H1 (cell line): Measurements from ENCODE around the gene ADD2.

ENCODE experiments used
- CTCF ChIP-seq, 3 experiments: IDR thresholded peaks; 1 replicate in 2 of 3; 2 replicates in 1 of 3; pipeline versions ENCODE4 v1.5.1 to v1.6.1; 2011; ENCODE audit warnings: low read length in 3 of 3, mild to moderate bottlenecking in 3 of 3, inconsistent platforms in 2 of 3, low read depth in 1 of 3, moderate library complexity in 1 of 3; ENCODE audit not compliant: insufficient read depth in 1 of 3; ENCODE audit errors: control extremely low read depth in 1 of 3
- GTF2F1 ChIP-seq: IDR thresholded peaks from 2 replicates; pipeline ENCODE4 v1.6.1; 2012; ENCODE audit warnings: low read depth, low read length, improper control_type of control experiment, borderline replicate concordance
- RAD21 ChIP-seq, 2 experiments: IDR thresholded peaks in 1 of 2; conservative IDR thresholded peaks in 1 of 2; 2 replicates each; pipeline ENCODE4 v1.6.1; 2011; ENCODE audit warnings: low read depth in 2 of 2, low read length in 2 of 2, improper control_type of control experiment in 1 of 2, inconsistent platforms in 1 of 2, mild to moderate bottlenecking in 1 of 2, moderate library complexity in 1 of 2
- TAF1 ChIP-seq: IDR thresholded peaks from 2 replicates; pipeline ENCODE4 v1.6.1; 2011; ENCODE audit warnings: mild to moderate bottlenecking, low read depth, low read length

DNA sequence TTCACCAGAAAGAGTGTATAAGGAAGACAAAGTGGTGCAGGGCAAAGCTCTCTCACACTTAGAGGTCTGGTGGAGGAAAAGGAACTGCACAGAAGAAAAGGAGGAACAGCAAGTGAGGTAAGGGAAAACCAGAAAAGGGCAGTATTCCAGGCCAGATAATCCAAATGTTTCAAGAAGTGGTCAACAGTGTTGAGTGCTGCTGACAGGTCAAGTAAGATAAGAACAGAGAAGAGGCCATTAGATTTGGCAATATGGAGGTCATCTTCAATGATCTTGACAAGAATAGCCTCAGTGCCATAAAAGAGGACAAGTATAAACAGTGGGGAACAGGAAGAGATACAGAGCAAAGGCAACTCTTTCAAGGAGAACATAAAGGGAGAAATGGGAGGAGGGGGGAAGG, 15.0 kb downstream of the ADD2 start:
- no peak for TF ChIP-seq GTF2F1
- no peak for TF ChIP-seq TAF1
- TF ChIP-seq CTCF (IDR thresholded peaks at IDR 0.05; ENCODE audit: control extremely low read depth in 1 of 3, insufficient read depth in 1 of 3, low read depth in 1 of 3, low read length in 3 of 3) = no peak
- no peak for TF ChIP-seq RAD21 (IDR thresholded peaks at IDR 0.05 in 1 of 2, conservative IDR thresholded peaks at IDR 0.05 in 1 of 2; ENCODE audit: low read depth in 2 of 2, low read length in 2 of 2)
